ENCODE results near the gene CNOT10.

The CNOT10 gene

DNA sequence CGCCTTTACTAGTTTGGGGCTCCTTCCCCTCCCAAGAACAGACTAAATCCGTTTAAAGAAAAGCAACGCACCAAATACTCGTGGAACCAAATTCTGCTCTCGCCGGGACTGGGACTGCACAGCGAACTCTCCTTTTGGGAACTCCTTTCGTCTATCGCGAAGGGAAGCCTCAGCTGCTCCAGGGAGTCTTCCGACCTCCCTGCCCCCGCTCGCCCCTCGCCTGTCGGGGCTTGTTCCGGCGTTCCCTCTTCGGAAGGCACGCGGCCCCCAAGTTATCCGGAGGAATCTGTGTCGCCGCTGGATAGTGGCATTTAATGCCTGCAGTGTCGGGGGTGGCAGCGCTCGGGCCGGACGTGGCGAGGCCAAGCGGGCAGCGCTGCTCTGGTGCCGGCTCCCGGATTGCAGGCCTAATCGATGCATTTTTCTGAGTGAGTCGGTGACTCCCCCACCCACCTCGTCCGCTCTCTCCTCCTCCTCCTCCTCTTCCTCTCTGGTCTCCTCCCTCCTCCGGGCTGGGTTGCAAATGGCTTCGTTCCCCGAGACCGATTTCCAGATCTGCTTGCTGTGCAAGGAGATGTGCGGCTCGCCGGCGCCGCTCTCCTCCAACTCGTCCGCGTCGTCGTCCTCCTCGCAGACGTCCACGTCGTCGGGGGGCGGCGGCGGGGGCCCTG lies 132.7 kb downstream of the CNOT10 start, which contains the start of gene TRIM71:
TRIM71 (plus strand) TSS at position 440 of the 671 bp plus-strand sequence; CDS start at position 524, 84 bp downstream.
- no peak for DNase-seq (ENCODE audit: low read depth in 3 of 3)

DNA sequence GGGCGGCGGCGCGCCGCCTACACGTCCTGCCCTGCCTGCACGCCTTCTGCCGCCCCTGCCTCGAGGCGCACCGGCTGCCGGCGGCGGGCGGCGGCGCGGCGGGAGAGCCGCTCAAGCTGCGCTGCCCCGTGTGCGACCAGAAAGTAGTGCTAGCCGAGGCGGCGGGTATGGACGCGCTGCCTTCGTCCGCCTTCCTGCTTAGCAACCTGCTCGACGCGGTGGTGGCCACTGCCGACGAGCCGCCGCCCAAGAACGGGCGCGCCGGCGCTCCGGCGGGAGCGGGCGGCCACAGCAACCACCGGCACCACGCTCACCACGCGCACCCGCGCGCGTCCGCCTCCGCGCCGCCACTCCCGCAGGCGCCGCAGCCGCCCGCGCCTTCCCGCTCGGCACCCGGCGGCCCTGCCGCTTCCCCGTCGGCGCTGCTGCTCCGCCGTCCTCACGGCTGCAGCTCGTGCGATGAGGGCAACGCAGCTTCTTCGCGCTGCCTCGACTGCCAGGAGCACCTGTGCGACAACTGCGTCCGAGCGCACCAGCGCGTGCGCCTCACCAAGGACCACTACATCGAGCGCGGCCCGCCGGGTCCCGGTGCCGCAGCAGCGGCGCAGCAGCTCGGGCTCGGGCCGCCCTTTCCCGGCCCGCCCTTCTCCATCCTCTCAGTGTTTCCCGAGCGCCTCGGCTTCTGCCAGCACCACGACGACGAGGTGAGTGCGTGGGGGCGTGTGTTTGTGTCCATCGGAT lies 133.4 kb downstream of the CNOT10 start:
- DNase-seq (ENCODE audit: low read depth in 3 of 3): no peak

GRCh38 chr3:32818970-32819511 lies 134.1 kb downstream of the CNOT10 start:
- no peak for DNase-seq (ENCODE audit: low read depth in 3 of 3)

GRCh38 chr3:32819551-32820348 lies 134.8 kb downstream of the CNOT10 start:
- DNase-seq (ENCODE audit: low read depth in 3 of 3): no peak

DNA sequence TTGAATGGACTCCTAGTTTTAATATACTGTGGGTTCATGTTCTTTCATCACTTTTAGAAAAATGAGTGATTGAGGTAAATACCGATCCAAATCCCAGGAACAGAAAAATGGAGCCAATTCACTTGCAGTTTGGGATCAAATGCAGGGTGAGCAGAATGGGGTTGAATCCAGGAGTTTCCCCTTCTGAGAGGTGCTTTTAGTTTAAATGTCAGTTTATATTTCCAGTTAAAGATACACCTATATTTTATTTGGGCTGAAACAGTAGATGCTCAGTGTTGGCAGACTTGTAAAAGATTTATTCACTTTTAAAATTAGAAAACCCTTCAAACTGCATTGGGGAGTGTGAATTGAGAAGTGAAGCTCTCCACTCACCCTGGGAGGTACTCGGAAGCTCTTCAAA lies 135.4 kb downstream of the CNOT10 start:
- no peak for DNase-seq (ENCODE audit: low read depth in 3 of 3)

DNA sequence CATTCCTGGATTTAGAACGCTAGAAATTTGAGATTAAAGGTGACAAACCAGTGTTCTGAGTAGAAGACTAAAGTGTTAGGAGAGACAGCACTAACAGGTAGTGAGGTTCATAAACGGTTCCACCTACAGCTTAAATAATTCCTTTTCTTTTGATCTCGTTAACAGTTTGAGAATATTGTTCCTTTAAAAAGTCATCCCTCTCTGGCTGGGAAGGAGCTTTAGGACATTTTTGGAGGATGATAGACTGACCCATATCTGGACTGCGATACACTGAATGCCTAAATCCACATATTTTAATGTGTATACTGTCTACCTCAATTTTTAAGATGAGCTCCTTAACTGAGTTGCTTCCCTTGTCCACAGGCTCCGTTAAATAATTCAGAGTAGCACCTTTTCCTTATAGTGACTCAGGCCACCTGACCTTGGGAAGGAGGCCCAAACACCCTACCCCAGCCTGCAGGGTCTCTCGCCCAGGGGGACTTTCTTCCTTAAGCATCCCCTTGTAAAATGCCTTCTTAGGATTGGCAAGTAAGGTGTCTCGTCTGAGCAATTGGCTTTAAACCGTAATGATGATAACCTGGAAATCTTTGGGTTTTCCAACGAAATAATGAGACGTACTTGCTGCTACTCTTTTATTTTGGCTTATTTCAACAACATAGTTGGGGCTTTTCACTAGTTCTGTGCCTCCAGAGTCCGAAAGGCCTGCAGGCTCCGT lies 136.1 kb downstream of the CNOT10 start:
- no peak for DNase-seq (ENCODE audit: low read depth in 3 of 3)

DNA sequence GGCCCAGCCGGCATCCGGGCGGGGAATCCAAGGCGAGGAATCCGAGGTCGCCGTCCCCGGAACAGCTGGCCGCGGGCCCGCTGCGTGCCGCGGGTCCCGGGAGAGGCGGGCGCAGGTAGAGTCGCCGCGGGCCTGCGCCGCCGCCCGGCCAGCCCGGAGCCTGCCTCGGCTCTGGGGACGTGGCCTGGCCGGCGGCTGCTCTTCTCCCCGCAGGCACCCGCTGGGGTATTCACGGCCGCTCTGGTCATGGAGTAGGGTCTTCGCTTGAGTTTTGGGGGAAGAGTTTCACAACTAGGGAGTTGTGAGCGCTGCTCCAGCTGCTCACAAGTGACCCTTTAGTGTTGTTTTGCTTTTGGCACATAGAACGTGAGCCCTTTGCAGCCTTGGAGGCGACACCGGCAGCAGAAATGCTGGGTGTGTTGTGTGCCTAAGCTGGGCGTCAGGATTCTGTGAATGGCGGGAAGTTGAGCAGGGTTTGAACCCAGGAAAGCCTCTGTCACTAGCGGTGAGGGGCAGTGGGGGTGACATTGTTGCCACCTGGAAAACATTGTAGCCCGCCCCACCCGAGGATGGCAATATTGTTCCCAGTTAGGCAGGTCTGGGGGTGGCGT lies 136.8 kb downstream of the CNOT10 start:
- DNase-seq (ENCODE audit: low read depth in 3 of 3): no peak

GRCh38 chr3:32822609-32823498 lies 137.9 kb downstream of the CNOT10 start:
- DNase-seq (ENCODE audit: low read depth in 3 of 3): no peak

Measured in stimulated activated CD4-positive, alpha-beta T cell treated with anti-CD3 and anti-CD28 coated beads, TNF-alpha, amount 100 ng/mL, for 4 hours (primary cell).